B cell (primary cell): Measurements from ENCODE around the gene CDH13. TPM values are rescaled to one million over a fixed set of nuclear protein-coding genes. Genes with fewer than 3 reads are reported as not detected.

ENCODE experiments used
- ATAC-seq: fragments of 200-7000 bp; cut with Tn5 transposase; one replicate; pipeline ENCODE4 v1.10.0; 2021; ENCODE audit warnings: low read depth, mild to moderate bottlenecking, moderate number of reproducible peaks, moderate library complexity
- CTCF ChIA-PET: fragments of 350-600 bp; sonication (Branson Sonifier 250); formaldehyde crosslinking; loops from one replicate; lab custom pipeline; 2021; ENCODE audit warnings: antibody characterized with exemption, inconsistent platforms; lab: Charles Lee
- POLR2A ChIA-PET: fragments of 350-600 bp; sonication (Branson Sonifier 250); formaldehyde crosslinking; loops from one replicate; lab custom pipeline; 2021; ENCODE audit warnings: antibody characterized with exemption; lab: Charles Lee
- DNase-seq: peaks from one replicate; pipeline ENCODE4 v3.0.0; 2013
- H2AFZ ChIP-seq: 2 replicates; pipeline ENCODE4 v1.6.1; 2012; ENCODE audit warnings: mild to moderate bottlenecking, low read depth, low read length; ENCODE audit not compliant: insufficient read depth, poor library complexity, severe bottlenecking
- H3K27ac ChIP-seq, 2 donors: 1 replicate in 1 of 2; 2 replicates in 1 of 2; pipeline ENCODE4 v1.5.1; 2012 to 2013; ENCODE audit warnings: low read length in 2 of 2, mild to moderate bottlenecking in 2 of 2, moderate library complexity in 1 of 2
- H3K27me3 ChIP-seq, 4 experiments: fragments of 200-600 bp in 1 of 4; sonication (generic) in 1 of 4; replicated peaks in 1 of 4; 1 replicate in 2 of 4; 2 replicates in 2 of 4; pipeline versions ENCODE4 v1.6.1 to v1.7.0; 2013 to 2016; ENCODE audit warnings: low read length in 3 of 4, mild to moderate bottlenecking in 2 of 4, mixed read lengths in 1 of 4, moderate library complexity in 1 of 4; ENCODE audit not compliant: insufficient read depth in 4 of 4, control insufficient read depth in 3 of 4; ENCODE audit errors: control extremely low read depth in 1 of 4
- H3K36me3 ChIP-seq, 2 experiments: replicated peaks in 1 of 2; 1 replicate in 1 of 2; 2 replicates in 1 of 2; pipeline versions ENCODE4 v1.6.1 to v1.7.1; 2013; ENCODE audit warnings: low read length in 1 of 2; ENCODE audit not compliant: insufficient read depth in 2 of 2, control insufficient read depth in 1 of 2; ENCODE audit errors: control extremely low read depth in 1 of 2, extremely low read depth in 1 of 2
- H3K4me1 ChIP-seq, 2 donors: fragments of 200-600 bp in 1 of 2; sonication (generic) in 1 of 2; 1 replicate in 1 of 2; 2 replicates in 1 of 2; pipeline versions ENCODE4 v1.5.1 to v1.6.1; 2013 to 2017; ENCODE audit warnings: low read length in 2 of 2; ENCODE audit not compliant: control insufficient read depth in 2 of 2, insufficient read depth in 2 of 2
- H3K4me2 ChIP-seq: replicated peaks from 2 replicates; pipeline ENCODE3; 2012; ENCODE audit warnings: mild to moderate bottlenecking, low read depth, low read length; ENCODE audit not compliant: poor library complexity, severe bottlenecking
- H3K4me3 ChIP-seq, 5 experiments: fragments of 200-600 bp in 1 of 5; sonication (generic) in 1 of 5; 1 replicate in 3 of 5; 2 replicates in 2 of 5; pipeline versions ENCODE4 v1.5.1 to v1.7.0; 2011 to 2016; ENCODE audit warnings: low read length in 4 of 5, mild to moderate bottlenecking in 4 of 5, low read depth in 2 of 5, control low read depth in 1 of 5, moderate library complexity in 1 of 5; ENCODE audit not compliant: insufficient read depth in 1 of 5; ENCODE audit errors: control extremely low read depth in 1 of 5, extremely low read depth in 1 of 5
- H3K79me2 ChIP-seq: fragments of 200-600 bp; sonication (generic); one replicate; pipeline ENCODE4 v1.6.0; 2016; ENCODE audit warnings: low read length; ENCODE audit not compliant: control insufficient read depth, insufficient read depth
- H3K9ac ChIP-seq: fragments of 200-600 bp; sonication (generic); 2 replicates; pipeline ENCODE4 v1.6.1; 2017; ENCODE audit warnings: mild to moderate bottlenecking, low read length, moderate library complexity
- H3K9me3 ChIP-seq, 3 donors: one replicate each; pipeline versions ENCODE4 v1.6.1 to v1.7.1; 2013; ENCODE audit warnings: low read length in 2 of 3; ENCODE audit not compliant: control insufficient read depth in 2 of 3, insufficient read depth in 1 of 3; ENCODE audit errors: control extremely low read depth in 1 of 3
- H4K20me1 ChIP-seq: 2 replicates; pipeline ENCODE4 v1.6.0; 2012; ENCODE audit warnings: mild to moderate bottlenecking, low read length; ENCODE audit not compliant: insufficient read depth, control insufficient read depth, poor library complexity, severe bottlenecking
- H3K27ac Mint-ChIP-seq: one replicate; pipeline ENCODE4 v1.8.0; 2021; ENCODE audit warnings: mixed read lengths
- H3K27me3 Mint-ChIP-seq: one replicate; pipeline ENCODE4 v1.8.0; 2021; ENCODE audit warnings: mixed read lengths
- H3K4me1 Mint-ChIP-seq: one replicate; pipeline ENCODE4 v1.8.0; 2021; ENCODE audit warnings: mixed read lengths
- H3K4me3 Mint-ChIP-seq: one replicate; pipeline ENCODE4 v1.8.0; 2021; ENCODE audit warnings: mixed read lengths
- H3K9me3 Mint-ChIP-seq: one replicate; pipeline ENCODE4 v1.8.0; 2022; ENCODE audit warnings: mixed read lengths; ENCODE audit not compliant: insufficient read depth
- CTCF ChIP-seq: fragments of 200-600 bp; IDR thresholded peaks from one replicate; pipeline ENCODE4 v1.8.0; 2022; ENCODE audit warnings: antibody characterized with exemption, mild to moderate bottlenecking
- EZH2 ChIP-seq: IDR thresholded peaks from 2 replicates; pipeline ENCODE4 v1.6.1; 2012; ENCODE audit warnings: borderline replicate concordance, low read depth, mild to moderate bottlenecking, moderate library complexity, low read length; ENCODE audit not compliant: insufficient read depth, poor library complexity, severe bottlenecking
- WGBS: methylation state at CpG from one replicate; pipeline ENCODE4 v1.1.5; 2013; ENCODE audit warnings: missing lambda C conversion rate; ENCODE audit not compliant: insufficient coverage; 5-methylcytosine and 5-hydroxymethylcytosine counted together
- intact Hi-C: fragments of 100-400 bp; cut with micrococcal nuclease; formaldehyde crosslinking; loops from one replicate; pipeline ENCODE4 v1.10.0; 2022
- polyA plus RNA-seq: library from polyadenylated mRNA; depleted of rRNA; stranded (reverse); fragments of >200 nt; gene quantifications from 2 replicates; pipeline ENCODE4 v1.2.3, GENCODE V29; 2012
- total RNA-seq, 2 donors: library from RNA; stranded (reverse); fragments of 120-200 nt in 1 of 2; gene quantifications; 1 replicate in 1 of 2; 2 replicates in 1 of 2; pipeline versions ENCODE4 v1.2.3 to v1.2.4, GENCODE V29; 2013 to 2022

Gene CDH13
- total and polyA plus RNA-seq, 2 donors (not counting 1 experiment from before 2014, with no cell fraction given) = not detected

GRCh38 chr16:82899731-82900450, 273.1 kb downstream of the CDH13 start:
- Histone ChIP-seq H3K9ac (no peak overlapping the region), H3K79me2 (no peaks in the 10 kb centered on the region), H3K27me3 (no peaks in the 10 kb centered on the region), H3K27ac (no peak overlapping the region), H3K36me3 (no peaks in the 10 kb centered on the region), H4K20me1 (no peaks in the 10 kb centered on the region), H3K9me3 (no peaks in the 10 kb centered on the region), H3K4me2 (no peak overlapping the region), H2AFZ (no peak overlapping the region), H3K4me1 (no peaks in the 10 kb centered on the region), H3K4me3 (no peak overlapping the region)
- ChIA-PET CTCF (no interaction called here), POLR2A (no interaction called here)
- H3K27me3 Mint-ChIP-seq = no peaks in the 10 kb centered on the region
- DNase-seq (no peak), ATAC-seq (no peak)
- intact Hi-C loops = no loop called here
- H3K9me3 Mint-ChIP-seq = no peaks in the 10 kb centered on the region
- H3K4me3 Mint-ChIP-seq = no peak overlapping the region
- WGBS = 88% methylated on average over 2 of the region's 4 CpGs
- TF ChIP-seq EZH2 (no peak), CTCF (no peak)
- H3K4me1 Mint-ChIP-seq = no peaks in the 10 kb centered on the region
- H3K27ac Mint-ChIP-seq = no peak overlapping the region

GRCh38 chr16:82900559-82900958, 273.8 kb downstream of the CDH13 start:
- H3K4me1 Mint-ChIP-seq = no peaks in the 10 kb centered on the region
- H3K27ac ChIP-seq = no peak overlapping the region
- no peak overlapping the region for H3K4me3 ChIP-seq
- no peak for DNase-seq
- H3K36me3 ChIP-seq = no peaks in the 10 kb centered on the region
- ChIA-PET POLR2A (no interaction called here), CTCF (no interaction called here)
- intact Hi-C loops = no loop called here
- no peaks in the 10 kb centered on the region for H3K27me3 Mint-ChIP-seq
- H3K9me3 ChIP-seq = no peaks in the 10 kb centered on the region
- H4K20me1 ChIP-seq = no peaks in the 10 kb centered on the region
- H3K4me3 Mint-ChIP-seq = no peak overlapping the region
- H3K4me1 ChIP-seq = no peaks in the 10 kb centered on the region
- H3K79me2 ChIP-seq = no peaks in the 10 kb centered on the region
- TF ChIP-seq EZH2 (no peak), CTCF (no peak)
- no peak overlapping the region for H3K27ac Mint-ChIP-seq
- no peak overlapping the region for H3K9ac ChIP-seq
- H2AFZ ChIP-seq = no peak overlapping the region
- no peaks in the 10 kb centered on the region for H3K9me3 Mint-ChIP-seq
- no peaks in the 10 kb centered on the region for H3K27me3 ChIP-seq
- no peak for ATAC-seq
- WGBS = 71% methylated on average over 8 of the region's 8 CpGs
- no peak overlapping the region for H3K4me2 ChIP-seq
